Measurements from ENCODE around the gene ARL5A.

DNA sequence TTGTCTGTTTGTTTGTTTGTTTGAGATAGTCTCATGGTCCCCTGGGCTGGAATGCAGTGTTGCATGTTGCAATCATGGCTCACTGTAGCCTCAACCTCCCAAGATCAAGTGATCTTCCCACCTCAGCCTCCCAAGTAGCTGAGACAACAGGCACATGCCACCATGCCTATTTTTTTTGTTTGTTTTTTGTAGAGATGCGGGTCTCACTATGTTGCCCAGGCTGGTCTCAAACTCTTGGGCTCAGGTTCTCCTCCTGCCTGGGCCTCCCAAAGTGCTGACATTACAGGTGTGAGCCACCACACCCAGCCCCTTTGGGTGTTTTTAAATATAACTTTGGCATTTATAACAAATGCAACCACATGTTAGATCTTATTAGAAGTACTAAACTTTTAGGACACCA lies 37.5 kb downstream of the ARL5A start:
- TF ChIP-seq, protein P1, sequence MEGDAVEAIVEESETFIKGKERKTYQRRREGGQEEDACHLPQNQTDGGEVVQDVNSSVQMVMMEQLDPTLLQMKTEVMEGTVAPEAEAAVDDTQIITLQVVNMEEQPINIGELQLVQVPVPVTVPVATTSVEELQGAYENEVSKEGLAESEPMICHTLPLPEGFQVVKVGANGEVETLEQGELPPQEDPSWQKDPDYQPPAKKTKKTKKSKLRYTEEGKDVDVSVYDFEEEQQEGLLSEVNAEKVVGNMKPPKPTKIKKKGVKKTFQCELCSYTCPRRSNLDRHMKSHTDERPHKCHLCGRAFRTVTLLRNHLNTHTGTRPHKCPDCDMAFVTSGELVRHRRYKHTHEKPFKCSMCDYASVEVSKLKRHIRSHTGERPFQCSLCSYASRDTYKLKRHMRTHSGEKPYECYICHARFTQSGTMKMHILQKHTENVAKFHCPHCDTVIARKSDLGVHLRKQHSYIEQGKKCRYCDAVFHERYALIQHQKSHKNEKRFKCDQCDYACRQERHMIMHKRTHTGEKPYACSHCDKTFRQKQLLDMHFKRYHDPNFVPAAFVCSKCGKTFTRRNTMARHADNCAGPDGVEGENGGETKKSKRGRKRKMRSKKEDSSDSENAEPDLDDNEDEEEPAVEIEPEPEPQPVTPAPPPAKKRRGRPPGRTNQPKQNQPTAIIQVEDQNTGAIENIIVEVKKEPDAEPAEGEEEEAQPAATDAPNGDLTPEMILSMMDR (IDR thresholded peaks at IDR 0.05): no peak
- TF ChIP-seq POLR2AphosphoS5 (IDR thresholded peaks at IDR 0.05) (no peak), POLR2A (IDR thresholded peaks at IDR 0.05) (no peak)
